Measurements from ENCODE around the gene MYG1. TPM values are rescaled to one million over a fixed set of nuclear protein-coding genes. Genes with fewer than 3 reads are reported as not detected.

The MYG1 gene
- total RNA-seq, 1 experiment from 2014 or later, result 32.4 TPM

DNA sequence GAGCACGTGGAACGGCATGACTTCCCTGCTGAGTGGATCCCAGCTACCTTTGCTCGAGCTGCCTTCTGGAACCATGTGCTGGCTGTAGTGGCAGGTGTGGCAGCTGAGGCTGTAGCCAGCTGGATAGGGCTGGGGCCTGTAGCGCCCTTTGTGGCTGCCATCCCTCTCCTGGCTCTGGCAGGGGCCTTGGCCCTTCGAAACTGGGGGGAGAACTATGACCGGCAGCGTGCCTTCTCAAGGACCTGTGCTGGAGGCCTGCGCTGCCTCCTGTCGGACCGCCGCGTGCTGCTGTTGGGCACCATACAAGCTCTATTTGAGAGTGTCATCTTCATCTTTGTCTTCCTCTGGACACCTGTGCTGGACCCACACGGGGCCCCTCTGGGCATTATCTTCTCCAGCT is 46.2 kb upstream of the MYG1 start:
- intact Hi-C loops (cut with micrococcal nuclease; ENCODE audit: unreplicated experiment), result loop anchor here (5.0 kb wide), 1 partner anchor 41 kb away; no protein-coding TSS in a partner anchor
- Mint-ChIP-seq H3K9me3 (ENCODE audit: low read depth, unreplicated experiment) (no peaks in the 10 kb centered on the region), H3K36me3 (ENCODE audit: insufficient read depth, unreplicated experiment) (peaks cover 20% of the 10 kb centered on the region), H3K27ac (ENCODE audit: unreplicated experiment) (peak overlapping the region; percentile 51), H3K27me3 (ENCODE audit: unreplicated experiment) (no peaks in the 10 kb centered on the region), H3K4me1 (ENCODE audit: low read depth, unreplicated experiment) (peaks cover 27% of the 10 kb centered on the region), H3K4me3 (ENCODE audit: low read depth, unreplicated experiment) (peak overlapping the region; percentile 85)
- no TSS peak for BruUV-seq (replicated peaks)
- TF ChIP-seq, protein P1, sequence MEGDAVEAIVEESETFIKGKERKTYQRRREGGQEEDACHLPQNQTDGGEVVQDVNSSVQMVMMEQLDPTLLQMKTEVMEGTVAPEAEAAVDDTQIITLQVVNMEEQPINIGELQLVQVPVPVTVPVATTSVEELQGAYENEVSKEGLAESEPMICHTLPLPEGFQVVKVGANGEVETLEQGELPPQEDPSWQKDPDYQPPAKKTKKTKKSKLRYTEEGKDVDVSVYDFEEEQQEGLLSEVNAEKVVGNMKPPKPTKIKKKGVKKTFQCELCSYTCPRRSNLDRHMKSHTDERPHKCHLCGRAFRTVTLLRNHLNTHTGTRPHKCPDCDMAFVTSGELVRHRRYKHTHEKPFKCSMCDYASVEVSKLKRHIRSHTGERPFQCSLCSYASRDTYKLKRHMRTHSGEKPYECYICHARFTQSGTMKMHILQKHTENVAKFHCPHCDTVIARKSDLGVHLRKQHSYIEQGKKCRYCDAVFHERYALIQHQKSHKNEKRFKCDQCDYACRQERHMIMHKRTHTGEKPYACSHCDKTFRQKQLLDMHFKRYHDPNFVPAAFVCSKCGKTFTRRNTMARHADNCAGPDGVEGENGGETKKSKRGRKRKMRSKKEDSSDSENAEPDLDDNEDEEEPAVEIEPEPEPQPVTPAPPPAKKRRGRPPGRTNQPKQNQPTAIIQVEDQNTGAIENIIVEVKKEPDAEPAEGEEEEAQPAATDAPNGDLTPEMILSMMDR (IDR thresholded peaks at IDR 0.05; ENCODE audit: unreplicated experiment), result no peak
- CTCF ChIA-PET, result no interaction called here
- no peak for DNase-seq

DNA sequence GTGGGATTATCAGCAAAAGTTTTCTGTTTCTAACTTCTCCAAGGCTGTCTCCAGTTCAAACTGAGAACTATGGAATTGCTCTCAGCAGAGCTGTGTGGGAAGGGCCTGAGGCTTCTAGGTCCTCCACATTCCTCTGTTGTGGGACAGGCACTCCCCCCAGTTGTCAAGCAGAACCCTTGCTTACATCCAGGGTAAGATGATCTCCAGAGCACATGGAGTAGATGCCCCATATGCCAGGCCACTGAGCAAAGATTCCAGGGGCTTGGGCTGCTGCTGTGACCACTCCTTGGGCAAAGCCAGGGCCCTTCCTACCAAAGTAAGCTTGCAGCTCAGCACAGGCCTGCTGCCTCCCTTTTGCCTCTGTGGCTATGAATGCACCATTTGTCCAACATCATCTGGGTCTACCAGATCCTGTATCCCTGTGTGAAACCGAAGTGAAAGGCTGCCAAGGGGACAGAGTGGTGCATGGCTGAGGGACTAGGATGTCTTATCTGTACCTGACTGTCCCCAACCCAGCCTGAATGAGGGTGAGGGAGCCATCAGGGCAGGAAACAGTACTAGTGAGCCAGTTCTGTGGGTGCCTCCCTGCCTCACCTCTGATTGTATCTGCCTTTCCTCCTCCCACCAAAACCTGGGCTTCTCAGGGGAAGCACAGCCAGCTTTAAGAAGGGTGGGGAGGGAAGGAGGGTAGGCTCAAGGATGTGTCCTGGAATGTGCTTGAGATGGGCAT is 44.5 kb upstream of the MYG1 start:
- peaks cover 27% of the 10 kb centered on the region for H3K4me1 Mint-ChIP-seq (ENCODE audit: low read depth, unreplicated experiment)
- no TSS peak for BruUV-seq (replicated peaks)
- CTCF ChIA-PET, result no interaction called here
- intact Hi-C loops (cut with micrococcal nuclease; ENCODE audit: unreplicated experiment), result loop anchor here (5.0 kb wide), 1 partner anchor 43 kb away; no protein-coding TSS in a partner anchor
- H3K4me3 Mint-ChIP-seq (ENCODE audit: low read depth, unreplicated experiment), result no peak overlapping the region
- no peak overlapping the region for H3K27ac Mint-ChIP-seq (ENCODE audit: unreplicated experiment)
- DNase-seq, result no peak
- no peaks in the 10 kb centered on the region for H3K9me3 Mint-ChIP-seq (ENCODE audit: low read depth, unreplicated experiment)
- TF ChIP-seq, protein P1 (IDR thresholded peaks at IDR 0.05; ENCODE audit: unreplicated experiment), result no peak
- peaks cover 20% of the 10 kb centered on the region for H3K36me3 Mint-ChIP-seq (ENCODE audit: insufficient read depth, unreplicated experiment)
- no peaks in the 10 kb centered on the region for H3K27me3 Mint-ChIP-seq (ENCODE audit: unreplicated experiment)

DNA sequence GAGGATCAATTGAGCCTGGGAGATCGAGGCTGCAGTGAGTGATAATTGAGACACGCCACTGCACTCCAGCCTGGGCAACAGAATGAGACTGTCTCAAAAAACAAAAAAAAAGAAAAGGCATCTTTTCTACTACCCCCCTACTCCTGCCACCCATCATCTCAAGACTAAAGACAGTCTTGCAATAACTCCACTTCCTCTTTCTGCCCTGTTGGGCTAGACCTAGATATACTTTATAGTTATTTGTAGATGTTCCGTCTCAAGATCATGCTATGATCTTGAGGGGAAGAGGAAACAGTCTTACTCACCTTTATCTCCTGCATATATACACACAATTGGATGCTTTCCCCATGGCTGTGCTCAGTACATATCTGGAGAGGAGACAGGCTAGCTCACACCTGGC is 43.5 kb upstream of the MYG1 start:
- H3K4me1 Mint-ChIP-seq (ENCODE audit: low read depth, unreplicated experiment), result peaks cover 21% of the 10 kb centered on the region
- TF ChIP-seq, protein P1 (IDR thresholded peaks at IDR 0.05; ENCODE audit: unreplicated experiment), result no peak
- H3K4me3 Mint-ChIP-seq (ENCODE audit: low read depth, unreplicated experiment), result no peak overlapping the region
- no peak for DNase-seq
- H3K27ac Mint-ChIP-seq (ENCODE audit: unreplicated experiment), result no peak overlapping the region
- CTCF ChIA-PET, result no interaction called here
- BruUV-seq (replicated peaks), result no TSS peak
- H3K9me3 Mint-ChIP-seq (ENCODE audit: low read depth, unreplicated experiment), result no peaks in the 10 kb centered on the region
- intact Hi-C loops (cut with micrococcal nuclease; ENCODE audit: unreplicated experiment), result no loop called here
- no peaks in the 10 kb centered on the region for H3K27me3 Mint-ChIP-seq (ENCODE audit: unreplicated experiment)
- H3K36me3 Mint-ChIP-seq (ENCODE audit: insufficient read depth, unreplicated experiment), result peaks cover 19% of the 10 kb centered on the region

DNA sequence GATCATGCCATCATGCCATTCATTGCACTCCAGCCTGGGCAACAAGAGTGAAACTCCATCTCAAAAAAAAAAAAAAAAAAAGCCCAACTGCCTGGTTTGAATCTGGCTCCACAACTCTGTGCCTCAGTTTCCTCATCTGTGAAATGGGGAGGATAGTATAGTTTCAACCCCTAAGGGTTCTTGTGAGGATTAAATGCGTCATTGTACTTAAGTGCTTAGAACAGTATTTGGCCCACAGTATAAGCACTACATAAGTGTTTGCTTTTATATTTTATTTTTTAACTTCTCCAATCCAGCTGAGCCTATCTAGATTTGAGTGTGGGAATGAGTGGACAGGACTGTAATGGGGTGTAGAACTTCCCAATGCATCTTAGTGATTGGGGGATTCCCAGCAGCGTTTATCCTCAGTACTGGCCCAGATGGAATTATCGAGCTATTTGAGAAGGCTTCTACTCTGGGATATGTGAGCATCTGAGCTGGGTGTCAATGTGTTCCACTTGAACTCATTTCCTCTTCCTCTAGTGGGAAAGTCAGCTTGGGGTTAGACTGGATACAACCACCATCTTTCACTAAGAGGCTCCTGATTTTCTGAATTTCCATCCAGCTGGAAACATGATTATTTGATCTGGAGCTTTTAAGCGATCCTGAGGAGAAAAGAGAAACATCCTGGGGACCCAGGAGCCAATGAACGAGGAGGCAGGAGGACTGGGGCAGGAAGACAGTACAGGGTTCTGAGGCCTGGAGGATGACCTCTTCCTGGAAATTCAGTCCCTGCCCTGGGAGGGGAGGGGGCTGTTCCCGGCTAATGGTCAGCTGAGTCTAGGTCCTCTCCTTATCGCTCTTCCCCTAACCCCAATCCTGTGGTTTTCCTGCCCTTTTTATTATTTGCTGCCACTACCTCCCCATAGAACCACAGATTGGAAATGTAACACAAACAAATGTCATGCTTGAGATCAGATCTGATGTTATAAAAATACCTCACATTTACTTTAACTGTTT is 40.7 kb upstream of the MYG1 start:
- Mint-ChIP-seq H3K27me3 (ENCODE audit: unreplicated experiment) (no peaks in the 10 kb centered on the region), H3K9me3 (ENCODE audit: low read depth, unreplicated experiment) (no peaks in the 10 kb centered on the region), H3K36me3 (ENCODE audit: insufficient read depth, unreplicated experiment) (no peaks in the 10 kb centered on the region), H3K27ac (ENCODE audit: unreplicated experiment) (no peak overlapping the region), H3K4me3 (ENCODE audit: low read depth, unreplicated experiment) (no peak overlapping the region), H3K4me1 (ENCODE audit: low read depth, unreplicated experiment) (peaks cover 3% of the 10 kb centered on the region)
- DNase-seq, result no peak
- no TSS peak for BruUV-seq (replicated peaks)
- TF ChIP-seq, protein P1 (IDR thresholded peaks at IDR 0.05; ENCODE audit: unreplicated experiment), result no peak
- CTCF ChIA-PET, result no interaction called here
- intact Hi-C loops (cut with micrococcal nuclease; ENCODE audit: unreplicated experiment), result no loop called here

Measured in Calu3 (cell line).